HG03196 (cell line): Measurements from ENCODE around the gene SH3BP1.

ENCODE experiments used
- ATAC-seq: cut with Tn5 transposase; IDR thresholded peaks from one replicate; pipeline ENCODE4 v1.9.1; 2021; ENCODE audit not compliant: unreplicated experiment

The SH3BP1 gene

DNA sequence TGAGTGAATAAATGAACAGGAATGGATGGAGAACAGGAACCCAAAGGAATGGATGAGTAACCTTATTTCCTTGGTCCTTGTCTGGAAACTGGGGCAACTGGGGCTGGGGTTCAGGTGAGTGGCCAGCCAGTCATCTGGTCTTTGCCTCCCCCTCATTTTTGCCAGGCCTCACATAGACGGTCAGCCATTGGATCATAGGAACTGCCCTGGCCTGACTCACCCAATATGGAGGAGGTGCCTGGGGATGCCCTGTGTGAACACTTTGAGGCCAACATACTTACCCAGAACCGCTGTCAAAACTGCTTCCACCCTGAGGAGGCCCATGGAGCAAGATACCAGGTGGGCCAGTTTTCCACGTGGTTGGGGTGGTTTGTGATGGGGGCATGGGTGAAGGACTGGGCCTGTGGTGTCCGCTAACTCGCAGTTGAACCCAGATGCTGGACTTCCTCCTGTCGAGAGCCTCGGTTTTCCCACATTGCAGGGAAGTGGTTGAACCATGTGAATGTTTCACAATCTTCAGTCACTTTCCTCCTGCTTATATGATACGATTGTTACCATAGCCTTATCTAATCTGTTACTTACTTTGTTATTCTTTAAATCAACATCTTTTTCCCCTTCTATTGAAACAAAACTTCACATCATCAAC lies 61.8 kb downstream of the SH3BP1 start:
- ATAC-seq, result no peak

DNA sequence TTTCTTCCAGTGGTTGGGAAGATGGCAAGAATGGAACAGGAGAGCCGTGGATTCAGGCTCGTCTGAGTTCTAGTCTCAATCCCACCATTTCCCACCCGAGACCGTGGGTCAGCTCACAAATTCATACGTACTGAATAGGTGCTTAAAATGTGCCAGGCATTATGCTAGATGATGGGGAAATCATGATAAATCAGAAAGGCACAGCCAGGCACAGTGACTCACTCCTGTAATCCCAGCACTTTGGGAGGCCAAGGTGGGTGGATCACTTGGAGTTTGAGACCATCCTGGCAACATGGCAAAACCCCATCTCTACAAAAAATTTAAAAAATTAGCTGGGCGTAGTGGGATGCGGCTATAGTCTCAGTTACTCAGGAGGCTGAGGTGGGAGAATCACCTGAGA lies 64.4 kb downstream of the SH3BP1 start:
- ATAC-seq, result no peak

GRCh38 chr22:37704645-37705044 lies 65.2 kb downstream of the SH3BP1 start:
- ATAC-seq, result no peak

GRCh38 chr22:37705205-37705604 lies 65.7 kb downstream of the SH3BP1 start:
- no peak for ATAC-seq
